Measurements from ENCODE around the gene ZDHHC14.
"Not testable (repeated sequence)": the region's sequence is repeated elsewhere in the genome, so short reads cannot be mapped to it uniquely, and the experiment has no call there.

The ZDHHC14 gene

GRCh38 chr6:157552081-157552747, 171.2 kb downstream of the ZDHHC14 start:
- no peak for TF ChIP-seq POLR2A (IDR thresholded peaks at IDR 0.05; ENCODE audit: low read length)
- TF ChIP-seq GATA1 (IDR thresholded peaks at IDR 0.05; ENCODE audit: low read depth, low read length): no peak
- DNase-seq: no peak

- no peak for DNase-seq
- TF ChIP-seq POLR2A (IDR thresholded peaks at IDR 0.05; ENCODE audit: low read length) (no peak), GATA1 (IDR thresholded peaks at IDR 0.05; ENCODE audit: low read depth, low read length) (no peak)
These were observed 172.0 kb downstream of the ZDHHC14 start for GRCh38 chr6:157552820-157553485.

GRCh38 chr6:157554747-157555146, 173.8 kb downstream of the ZDHHC14 start:
- DNase-seq: no peak
- TF ChIP-seq GATA1 (IDR thresholded peaks at IDR 0.05; ENCODE audit: low read depth, low read length): no peak
- no peak for TF ChIP-seq POLR2A (IDR thresholded peaks at IDR 0.05; ENCODE audit: low read length)

GRCh38 chr6:157555455-157556143, 174.6 kb downstream of the ZDHHC14 start:
- no peak for DNase-seq
- no peak for TF ChIP-seq GATA1 (IDR thresholded peaks at IDR 0.05; ENCODE audit: low read depth, low read length)
- TF ChIP-seq POLR2A (IDR thresholded peaks at IDR 0.05; ENCODE audit: low read length): no peak

- TF ChIP-seq GATA1 (IDR thresholded peaks at IDR 0.05; ENCODE audit: low read depth, low read length): no peak
- no peak for TF ChIP-seq POLR2A (IDR thresholded peaks at IDR 0.05; ENCODE audit: low read length)
- DNase-seq: no peak
These were observed 175.2 kb downstream of the ZDHHC14 start for GRCh38 chr6:157556144-157556645.

- no peak for DNase-seq
- TF ChIP-seq GATA1 (IDR thresholded peaks at IDR 0.05; ENCODE audit: low read depth, low read length) (no peak), POLR2A (IDR thresholded peaks at IDR 0.05; ENCODE audit: low read length) (no peak)
These were observed 175.9 kb downstream of the ZDHHC14 start for GRCh38 chr6:157556671-157557430.

- no peak for DNase-seq
- TF ChIP-seq GATA1 (IDR thresholded peaks at IDR 0.05; ENCODE audit: low read depth, low read length) (no peak), POLR2A (IDR thresholded peaks at IDR 0.05; ENCODE audit: low read length) (no peak)
These were observed 176.6 kb downstream of the ZDHHC14 start for GRCh38 chr6:157557559-157557958.

GRCh38 chr6:157558049-157558448, 177.1 kb downstream of the ZDHHC14 start:
- DNase-seq: no peak
- TF ChIP-seq POLR2A (IDR thresholded peaks at IDR 0.05; ENCODE audit: low read length): no peak
- TF ChIP-seq GATA1 (IDR thresholded peaks at IDR 0.05; ENCODE audit: low read depth, low read length): no peak

- DNase-seq: no peak
- TF ChIP-seq GATA1 (IDR thresholded peaks at IDR 0.05; ENCODE audit: low read depth, low read length) (no peak), POLR2A (IDR thresholded peaks at IDR 0.05; ENCODE audit: low read length) (no peak)
These were observed 177.7 kb downstream of the ZDHHC14 start for GRCh38 chr6:157558487-157559200.

- no peak for DNase-seq
- TF ChIP-seq POLR2A (IDR thresholded peaks at IDR 0.05; ENCODE audit: low read length) (no peak), GATA1 (IDR thresholded peaks at IDR 0.05; ENCODE audit: low read depth, low read length) (no peak)
These were observed 178.3 kb downstream of the ZDHHC14 start for GRCh38 chr6:157559201-157559756.

GRCh38 chr6:157560063-157560462, 179.1 kb downstream of the ZDHHC14 start:
- DNase-seq: not testable (repeated sequence)

GRCh38 chr6:157560691-157561413, 179.9 kb downstream of the ZDHHC14 start:
- DNase-seq: peak; percentile 18 to 60
- no peak for TF ChIP-seq POLR2A (IDR thresholded peaks at IDR 0.05; ENCODE audit: low read length)
- TF ChIP-seq GATA1 (IDR thresholded peaks at IDR 0.05; ENCODE audit: low read depth, low read length): no peak
